GM19455 (cell line): Measurements from ENCODE around the gene ZSWIM1.

Source experiments
- ATAC-seq: cut with Tn5 transposase; IDR thresholded peaks from one replicate; pipeline ENCODE4 v1.9.1; 2021; ENCODE audit not compliant: unreplicated experiment

Gene ZSWIM1

GRCh38 chr20:45880988-45881788 lies at the start of gene ZSWIM1:
Gene ZSWIM1, plus strand, starts transcription at chr20:45881227. Its CDS starts 1,366 bp downstream, at chr20:45882593.
- ATAC-seq, result peak; percentile 96

GRCh38 chr20:45832619-45833018 lies 48.4 kb upstream of the ZSWIM1 start:
- ATAC-seq, result no peak

- peak; percentile 60 for ATAC-seq
Observed at GRCh38 chr20:45833030-45833882, 47.8 kb upstream of the ZSWIM1 start, which contains the start of gene SNX21. Gene SNX21, plus strand, starts transcription at chr20:45833799. Its CDS starts 121 bp downstream, at chr20:45833920.

- ATAC-seq, result peak; percentile 61
Observed at GRCh38 chr20:45833883-45834796, 46.9 kb upstream of the ZSWIM1 start.

GRCh38 chr20:45834797-45835161 lies 46.2 kb upstream of the ZSWIM1 start:
- no peak for ATAC-seq

GRCh38 chr20:45835329-45835765 lies 45.7 kb upstream of the ZSWIM1 start:
- ATAC-seq, result no peak

GRCh38 chr20:45835825-45836224 lies 45.2 kb upstream of the ZSWIM1 start:
- ATAC-seq, result no peak

GRCh38 chr20:45836841-45837240 lies 44.2 kb upstream of the ZSWIM1 start:
- ATAC-seq, result no peak

GRCh38 chr20:45840700-45841198 lies 40.3 kb upstream of the ZSWIM1 start:
- no peak for ATAC-seq

GRCh38 chr20:45841407-45842129 lies 39.5 kb upstream of the ZSWIM1 start:
- ATAC-seq, result no peak

GRCh38 chr20:45842169-45842812 lies 38.7 kb upstream of the ZSWIM1 start:
- no peak for ATAC-seq

GRCh38 chr20:45843506-45843905 lies 37.5 kb upstream of the ZSWIM1 start:
- no peak for ATAC-seq

GRCh38 chr20:45845452-45845851 lies 35.6 kb upstream of the ZSWIM1 start:
- no peak for ATAC-seq

- no peak for ATAC-seq
Observed at GRCh38 chr20:45848421-45848820, 32.6 kb upstream of the ZSWIM1 start.

- no peak for ATAC-seq
Observed at GRCh38 chr20:45848969-45849582, 32.0 kb upstream of the ZSWIM1 start.

GRCh38 chr20:45850238-45850637 lies 30.8 kb upstream of the ZSWIM1 start:
- no peak for ATAC-seq

GRCh38 chr20:45850926-45851325 lies 30.1 kb upstream of the ZSWIM1 start:
- no peak for ATAC-seq

GRCh38 chr20:45851501-45851900 lies 29.5 kb upstream of the ZSWIM1 start:
- no peak for ATAC-seq

GRCh38 chr20:45852326-45852725 lies 28.7 kb upstream of the ZSWIM1 start:
- ATAC-seq, result no peak
